Keratinocyte (primary cell): ENCODE data around the gene SMDT1. TPM values are rescaled to one million over a fixed set of nuclear protein-coding genes. Genes with fewer than 3 reads are reported as not detected.

Source experiments
- DNase-seq: peaks from one replicate; pipeline ENCODE4 v3.0.0-alpha.2; 2011; ENCODE audit warnings: low read depth, missing footprints, low spot score
- FAIRE-seq: peaks from 2 replicates; lab custom pipeline; 2011; peaks lifted over from hg19 to GRCh38; lab: Jason Lieb, UNC
- H2AFZ ChIP-seq: 2 replicates; pipeline ENCODE4 v1.6.0; 2012; ENCODE audit warnings: low read length, control low read depth, inconsistent platforms; ENCODE audit not compliant: control insufficient read depth
- H3K27ac ChIP-seq: 2 replicates; pipeline ENCODE4 v1.5.1; 2011; ENCODE audit warnings: low read length; ENCODE audit not compliant: control insufficient read depth, insufficient read depth
- H3K27me3 ChIP-seq: 3 replicates; pipeline ENCODE4 v1.6.0; 2011; ENCODE audit warnings: low read length; ENCODE audit not compliant: control insufficient read depth, insufficient read depth; ENCODE audit errors: extremely low read depth
- H3K36me3 ChIP-seq, 2 experiments: 2 replicates in 1 of 2; 3 replicates in 1 of 2; pipeline ENCODE4 v1.5.1; 2011; ENCODE audit warnings: low read length in 2 of 2, mild to moderate bottlenecking in 1 of 2; ENCODE audit not compliant: control insufficient read depth in 2 of 2, insufficient read depth in 2 of 2; ENCODE audit errors: extremely low read depth in 1 of 2
- H3K4me1 ChIP-seq: 3 replicates; pipeline ENCODE4 v1.5.1; 2011; ENCODE audit warnings: low read length; ENCODE audit not compliant: control insufficient read depth, insufficient read depth; ENCODE audit errors: extremely low read depth
- H3K4me2 ChIP-seq: 3 replicates; pipeline ENCODE4 v1.6.0; 2011; ENCODE audit warnings: low read depth, low read length; ENCODE audit not compliant: control insufficient read depth, insufficient read depth; ENCODE audit errors: extremely low read depth
- H3K4me3 ChIP-seq, 3 experiments: fragments of 200-600 bp in 1 of 3; sonication (generic) in 1 of 3; 2 replicates in 2 of 3; 3 replicates in 1 of 3; pipeline ENCODE4 v1.5.1; 2011 to 2016; ENCODE audit warnings: low read length in 3 of 3, mild to moderate bottlenecking in 3 of 3, control low read depth in 2 of 3, inconsistent platforms in 1 of 3, low read depth in 1 of 3, mixed read lengths in 1 of 3, mixed run types in 1 of 3, moderate library complexity in 1 of 3; ENCODE audit not compliant: control insufficient read depth in 2 of 3, insufficient read depth in 2 of 3; ENCODE audit errors: extremely low read depth in 1 of 3
- H3K79me2 ChIP-seq: 2 replicates; pipeline ENCODE4 v1.6.0; 2012; ENCODE audit warnings: low read length; ENCODE audit not compliant: control insufficient read depth, insufficient read depth
- H3K9ac ChIP-seq: 3 replicates; pipeline ENCODE4 v1.6.0; 2011; ENCODE audit warnings: low read length; ENCODE audit not compliant: control insufficient read depth, insufficient read depth; ENCODE audit errors: extremely low read depth
- H3K9me1 ChIP-seq: 3 replicates; pipeline ENCODE4 v1.6.0; 2011; ENCODE audit warnings: low read length; ENCODE audit not compliant: control insufficient read depth, insufficient read depth; ENCODE audit errors: extremely low read depth
- H3K9me3 ChIP-seq: 2 replicates; pipeline ENCODE4 v1.5.1; 2012; ENCODE audit warnings: low read depth, low read length; ENCODE audit not compliant: control insufficient read depth
- H4K20me1 ChIP-seq: 3 replicates; pipeline ENCODE4 v1.6.0; 2011; ENCODE audit warnings: low read length; ENCODE audit not compliant: control insufficient read depth, insufficient read depth; ENCODE audit errors: extremely low read depth
- EZH2 ChIP-seq: IDR thresholded peaks from one replicate; pipeline ENCODE4 v1.6.1; 2012; ENCODE audit warnings: inconsistent platforms, mild to moderate bottlenecking, low read length, moderate library complexity
- dilution Hi-C: fragments of 300-500 bp; cut with MboI; formaldehyde crosslinking; loops from one replicate; pipeline ENCODE4 v1.7.0; 2020; ENCODE audit warnings: low sequenced_read_pairs; ENCODE audit not compliant: extremely low pct_ligation_motif_present
- polyA plus RNA-seq, 5 experiments: library from polyadenylated mRNA; depleted of rRNA in 3 of 5; stranded (reverse) in 3 of 5; stranded (forward) in 1 of 5; unstranded in 1 of 5; fragments of >200 nt; gene quantifications; 1 replicate in 1 of 5; 2 replicates in 3 of 5; 3 replicates in 1 of 5; pipeline versions ENCODE4 v1.2.1 to v1.2.3, GENCODE V29; 2011 to 2012; ENCODE audit warnings: missing spikeins in 2 of 5, low read depth in 1 of 5, low replicate concordance in 1 of 5
- TF ChIP-seq, protein P1 (sequence below), 3 experiments: IDR thresholded peaks in 1 of 3; conservative IDR thresholded peaks in 1 of 3; optimal IDR thresholded peaks in 1 of 3; 2 replicates in 2 of 3; 3 replicates in 1 of 3; pipeline versions ENCODE3 to v1.5.1; 2011; ENCODE audit warnings: low read length in 3 of 3, mild to moderate bottlenecking in 3 of 3, moderate library complexity in 2 of 3, control low read depth in 1 of 3, inconsistent platforms in 1 of 3; ENCODE audit not compliant: insufficient read depth in 2 of 3; ENCODE audit errors: extremely low read depth in 1 of 3

The SMDT1 gene
- polyA plus RNA-seq, 1 donor (not counting 4 experiments of a cell fraction or from before 2014, with no cell fraction given) = 21.6 TPM

DNA sequence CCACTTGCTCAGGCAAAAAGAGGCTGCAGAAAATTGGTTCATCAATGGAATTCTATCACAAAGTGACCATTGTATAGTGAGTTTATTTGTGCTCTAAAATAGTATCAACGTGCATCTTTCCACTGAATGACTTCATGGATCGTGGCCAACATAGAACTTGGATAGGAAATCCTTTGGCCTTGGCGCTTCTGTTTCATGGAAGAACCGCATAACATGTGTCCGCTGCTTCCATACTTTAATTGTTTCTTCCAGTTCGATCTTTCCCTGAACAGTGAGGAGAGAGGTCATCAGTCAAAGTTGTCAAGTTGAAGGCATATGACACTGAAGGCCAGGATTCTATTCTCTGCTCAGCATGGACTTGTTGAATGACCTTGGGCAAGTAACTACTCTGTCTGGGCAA is 6.6 kb downstream of the SMDT1 start:
- no peak overlapping the region for H3K9ac ChIP-seq
- no peak overlapping the region for H3K27ac ChIP-seq
- H2AFZ ChIP-seq = no peak overlapping the region
- FAIRE-seq (no peak), DNase-seq (no peak)
- peaks cover 2% of the 10 kb centered on the region for H4K20me1 ChIP-seq
- H3K27me3 ChIP-seq = no peaks in the 10 kb centered on the region
- no peaks in the 10 kb centered on the region for H3K9me3 ChIP-seq
- H3K9me1 ChIP-seq = no peaks in the 10 kb centered on the region
- peaks cover 6 to 18% of the 10 kb centered on the region in 2 experiments for H3K36me3 ChIP-seq
- dilution Hi-C loops = no loop called here
- TF ChIP-seq EZH2 = no peak
- TF ChIP-seq, protein P1, sequence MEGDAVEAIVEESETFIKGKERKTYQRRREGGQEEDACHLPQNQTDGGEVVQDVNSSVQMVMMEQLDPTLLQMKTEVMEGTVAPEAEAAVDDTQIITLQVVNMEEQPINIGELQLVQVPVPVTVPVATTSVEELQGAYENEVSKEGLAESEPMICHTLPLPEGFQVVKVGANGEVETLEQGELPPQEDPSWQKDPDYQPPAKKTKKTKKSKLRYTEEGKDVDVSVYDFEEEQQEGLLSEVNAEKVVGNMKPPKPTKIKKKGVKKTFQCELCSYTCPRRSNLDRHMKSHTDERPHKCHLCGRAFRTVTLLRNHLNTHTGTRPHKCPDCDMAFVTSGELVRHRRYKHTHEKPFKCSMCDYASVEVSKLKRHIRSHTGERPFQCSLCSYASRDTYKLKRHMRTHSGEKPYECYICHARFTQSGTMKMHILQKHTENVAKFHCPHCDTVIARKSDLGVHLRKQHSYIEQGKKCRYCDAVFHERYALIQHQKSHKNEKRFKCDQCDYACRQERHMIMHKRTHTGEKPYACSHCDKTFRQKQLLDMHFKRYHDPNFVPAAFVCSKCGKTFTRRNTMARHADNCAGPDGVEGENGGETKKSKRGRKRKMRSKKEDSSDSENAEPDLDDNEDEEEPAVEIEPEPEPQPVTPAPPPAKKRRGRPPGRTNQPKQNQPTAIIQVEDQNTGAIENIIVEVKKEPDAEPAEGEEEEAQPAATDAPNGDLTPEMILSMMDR (optimal IDR thresholded peaks at IDR 0.05 in 1 of 3, IDR thresholded peaks at IDR 0.05 in 1 of 3, conservative IDR thresholded peaks at IDR 0.05 in 1 of 3; ENCODE audit: extremely low read depth in 1 of 3, insufficient read depth in 2 of 3, low read length in 3 of 3) = no peak
- peaks cover 4% of the 10 kb centered on the region for H3K4me1 ChIP-seq
- peaks cover 14% of the 10 kb centered on the region for H3K79me2 ChIP-seq
- H3K4me3 ChIP-seq = no peak overlapping the region
- no peak overlapping the region for H3K4me2 ChIP-seq

DNA sequence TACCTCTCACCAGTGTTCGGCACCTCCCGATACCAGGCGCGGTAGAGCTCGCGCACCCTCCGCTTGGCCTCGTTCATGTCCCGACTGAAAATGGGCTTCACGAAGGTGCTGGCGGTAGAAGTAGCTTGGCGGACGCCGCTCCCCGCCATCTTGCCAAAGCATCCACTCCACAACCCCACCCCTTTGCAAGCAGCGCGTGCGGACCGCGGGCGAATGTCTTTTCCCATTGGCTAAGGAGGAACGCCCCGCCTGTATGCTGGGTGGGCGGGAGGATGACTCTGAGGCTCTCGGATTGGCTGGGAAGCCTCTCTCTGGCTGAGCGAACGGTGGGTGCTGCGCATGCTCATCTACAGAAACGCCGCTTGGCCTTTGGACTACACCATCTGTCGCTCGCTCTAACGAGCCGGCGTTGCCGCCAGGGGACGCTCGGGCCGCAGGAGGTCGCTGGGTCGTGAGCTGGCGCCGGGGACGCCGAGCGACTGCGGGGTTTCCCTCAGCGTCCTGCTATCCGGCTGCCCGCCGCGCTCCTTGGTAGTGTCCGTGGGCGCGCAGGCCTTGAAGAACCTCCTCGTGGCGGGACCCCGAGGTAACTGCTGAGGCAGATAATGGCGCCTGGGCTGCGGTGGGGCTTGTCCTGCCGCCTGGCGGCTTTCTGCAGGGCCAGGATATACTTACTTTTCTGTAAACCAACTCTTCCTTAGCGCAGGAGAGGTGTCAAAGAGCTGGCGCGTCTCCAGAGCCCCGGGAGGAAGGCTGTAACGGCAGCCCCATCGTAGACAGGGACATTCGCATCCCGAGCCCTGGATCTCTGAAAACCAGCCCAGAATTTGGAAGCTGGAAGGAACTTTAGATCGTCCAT is 11.3 kb downstream of the SMDT1 start, which contains the start of gene NDUFA6:
Gene NDUFA6, minus strand, starts transcription at position 177 of the 859 bp plus-strand sequence. Its CDS starts 28 bp downstream, at position 149.
- peak within 1 kb of the TSS; percentile 88 for H2AFZ ChIP-seq
- peaks cover 14% of the 10 kb centered on the region for H3K79me2 ChIP-seq
- H3K9me3 ChIP-seq = no peaks in the 10 kb centered on the region
- no peaks in the 10 kb centered on the region for H3K9me1 ChIP-seq
- peaks cover 4 to 13% of the 10 kb centered on the region in 2 experiments for H3K36me3 ChIP-seq
- peak within 1 kb of the TSS; percentile 90 for H3K27ac ChIP-seq
- FAIRE-seq (peak; percentile 85), DNase-seq (peak; percentile 97)
- peak within 1 kb of the TSS; percentile 93 for H3K9ac ChIP-seq
- H4K20me1 ChIP-seq = peaks cover 2% of the 10 kb centered on the region
- H3K4me3 ChIP-seq = peak within 1 kb of the TSS; percentile 74 to 92 (median 87)
- H3K4me1 ChIP-seq = peaks cover 4% of the 10 kb centered on the region
- H3K27me3 ChIP-seq = no peaks in the 10 kb centered on the region
- dilution Hi-C loops = no loop called here
- H3K4me2 ChIP-seq = peak within 1 kb of the TSS; percentile 90
- TF ChIP-seq, protein P1 (optimal IDR thresholded peaks at IDR 0.05 in 1 of 3, IDR thresholded peaks at IDR 0.05 in 1 of 3, conservative IDR thresholded peaks at IDR 0.05 in 1 of 3; ENCODE audit: extremely low read depth in 1 of 3, insufficient read depth in 2 of 3, low read length in 3 of 3) = peak; percentile 87 to 98 (median 91)
- no peak for TF ChIP-seq EZH2
